Aorta (tissue), 5 donors: ENCODE measurements around the gene ZNF598. TPM values are rescaled to one million over a fixed set of nuclear protein-coding genes. Genes with fewer than 3 reads are reported as not detected.

Source experiments
- ATAC-seq: fragments of 200-7000 bp; cut with Tn5 transposase; one replicate; pipeline ENCODE4 v1.9.1; 2022; ENCODE audit warnings: moderate library complexity; ENCODE audit not compliant: low FRiP score
- DNase-seq, 2 donors: peaks; one replicate each; pipeline ENCODE4 v3.0.0-alpha.2; 2020
- H3K27ac ChIP-seq, 2 donors: one replicate each; pipeline ENCODE4 v1.5.1; 2013; ENCODE audit warnings: low read length in 2 of 2, mild to moderate bottlenecking in 2 of 2, moderate library complexity in 2 of 2, control low read depth in 1 of 2, inconsistent platforms in 1 of 2, low read depth in 1 of 2
- H3K27me3 ChIP-seq, 2 donors: one replicate each; pipeline ENCODE4 v1.6.1; 2013; ENCODE audit warnings: control low read depth in 1 of 2, low read length in 1 of 2, mild to moderate bottlenecking in 1 of 2, moderate library complexity in 1 of 2; ENCODE audit not compliant: insufficient read depth in 2 of 2, control insufficient read depth in 1 of 2
- H3K36me3 ChIP-seq, 2 donors: one replicate each; pipeline ENCODE4 v1.6.1; 2013; ENCODE audit warnings: control low read depth in 1 of 2, low read length in 1 of 2, mild to moderate bottlenecking in 1 of 2; ENCODE audit not compliant: insufficient read depth in 2 of 2, control insufficient read depth in 1 of 2
- H3K4me1 ChIP-seq, 2 donors: one replicate each; pipeline ENCODE4 v1.6.1; 2013; ENCODE audit warnings: low read length in 2 of 2, control low read depth in 1 of 2, mild to moderate bottlenecking in 1 of 2, moderate library complexity in 1 of 2; ENCODE audit not compliant: insufficient read depth in 2 of 2, control insufficient read depth in 1 of 2
- H3K4me3 ChIP-seq, 2 donors: one replicate each; pipeline ENCODE4 v1.5.1; 2013; ENCODE audit warnings: low read length in 2 of 2, control low read depth in 1 of 2, mild to moderate bottlenecking in 1 of 2
- H3K9me3 ChIP-seq: one replicate; pipeline ENCODE4 v1.6.1; 2013; ENCODE audit warnings: mild to moderate bottlenecking, low read length; ENCODE audit not compliant: control insufficient read depth
- WGBS, 2 donors: extraction: QIAGEN DNeasy Blood & Tissue Kit; methylation state at CpG; one replicate each; pipeline ENCODE4 v1.1.7; 2013; 5-methylcytosine and 5-hydroxymethylcytosine counted together
- intact Hi-C, 2 donors: fragments of 100-400 bp; cut with DNase I; formaldehyde crosslinking; loops; one replicate each; pipeline versions ENCODE4 v1.14.2 to v1.15.0; 2022
- polyA plus RNA-seq, 2 donors: library from polyadenylated mRNA; stranded (reverse); fragments of 200-250 nt; gene quantifications; one replicate each; pipeline ENCODE4 v1.2.3, GENCODE V29; 2013
- total RNA-seq, 2 donors: library from RNA; stranded (reverse); fragmentation: NEBNext Ultra II Directional; extraction: Animal tissue kit (Norgen Biotek cat#: 25700); gene quantifications; one replicate each; pipeline ENCODE4 v1.2.1, GENCODE V29; 2021
- donor health status: healthy with polysubstance abuse.
- donor health status: Bipolar disorder and iron deficiency.
- donor health status: DM: no; HTN: no; CAD: no.
- donor health status: DM: no; HTN: no; CAD: no.
- donor health status: DM: yes; HTN: yes; CAD: no.

Gene ZNF598
- total and polyA plus RNA-seq, 4 donors: 12.8 to 34.4 (median 32.0) TPM

DNA sequence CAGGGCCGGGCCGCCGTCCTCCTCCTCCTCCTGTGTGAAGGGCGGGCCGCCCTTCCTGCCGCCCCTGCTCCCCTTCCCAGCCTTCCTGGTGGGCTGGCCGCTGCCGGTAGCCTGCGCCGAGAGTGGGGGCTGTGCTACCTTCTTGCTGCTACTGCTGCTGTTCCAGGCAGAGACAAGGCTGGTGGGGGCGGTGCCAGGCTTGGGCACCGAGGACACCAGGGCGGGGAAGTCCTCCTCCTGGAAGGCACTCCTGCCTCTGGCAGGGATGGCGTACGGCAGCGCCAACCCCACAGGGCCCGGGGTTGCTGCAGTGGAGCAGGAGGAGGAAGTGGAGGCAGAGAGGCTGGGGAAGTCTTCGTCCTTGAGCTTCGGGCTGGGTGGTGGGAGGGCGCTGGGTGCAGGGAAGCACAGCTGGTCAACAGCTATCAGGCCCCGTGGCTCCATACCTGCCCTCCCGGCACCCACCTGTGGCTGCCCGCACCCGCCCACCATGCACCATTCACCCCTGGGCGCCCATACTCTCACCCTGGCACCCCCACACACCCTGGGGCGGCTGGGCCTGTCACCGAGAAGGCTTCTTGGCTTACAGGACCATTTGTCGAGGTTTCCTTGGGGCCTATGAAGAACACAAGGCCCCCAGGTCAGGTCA is 9.6 kb downstream of the ZNF598 start:
- no peaks in the 10 kb centered on the region for H3K4me1 ChIP-seq
- H3K27ac ChIP-seq: no peak overlapping the region
- H3K36me3 ChIP-seq: peaks cover 0 to 17% of the 10 kb centered on the region in 2 donors
- H3K9me3 ChIP-seq: no peaks in the 10 kb centered on the region
- H3K4me3 ChIP-seq: no peak overlapping the region
- ATAC-seq (no peak), DNase-seq (no peak)
- intact Hi-C loops: no loop called here
- no peaks in the 10 kb centered on the region for H3K27me3 ChIP-seq
- 88 to 90% methylated on average over 27 to 28 of the region's 28 CpGs for WGBS, 2 donors

DNA sequence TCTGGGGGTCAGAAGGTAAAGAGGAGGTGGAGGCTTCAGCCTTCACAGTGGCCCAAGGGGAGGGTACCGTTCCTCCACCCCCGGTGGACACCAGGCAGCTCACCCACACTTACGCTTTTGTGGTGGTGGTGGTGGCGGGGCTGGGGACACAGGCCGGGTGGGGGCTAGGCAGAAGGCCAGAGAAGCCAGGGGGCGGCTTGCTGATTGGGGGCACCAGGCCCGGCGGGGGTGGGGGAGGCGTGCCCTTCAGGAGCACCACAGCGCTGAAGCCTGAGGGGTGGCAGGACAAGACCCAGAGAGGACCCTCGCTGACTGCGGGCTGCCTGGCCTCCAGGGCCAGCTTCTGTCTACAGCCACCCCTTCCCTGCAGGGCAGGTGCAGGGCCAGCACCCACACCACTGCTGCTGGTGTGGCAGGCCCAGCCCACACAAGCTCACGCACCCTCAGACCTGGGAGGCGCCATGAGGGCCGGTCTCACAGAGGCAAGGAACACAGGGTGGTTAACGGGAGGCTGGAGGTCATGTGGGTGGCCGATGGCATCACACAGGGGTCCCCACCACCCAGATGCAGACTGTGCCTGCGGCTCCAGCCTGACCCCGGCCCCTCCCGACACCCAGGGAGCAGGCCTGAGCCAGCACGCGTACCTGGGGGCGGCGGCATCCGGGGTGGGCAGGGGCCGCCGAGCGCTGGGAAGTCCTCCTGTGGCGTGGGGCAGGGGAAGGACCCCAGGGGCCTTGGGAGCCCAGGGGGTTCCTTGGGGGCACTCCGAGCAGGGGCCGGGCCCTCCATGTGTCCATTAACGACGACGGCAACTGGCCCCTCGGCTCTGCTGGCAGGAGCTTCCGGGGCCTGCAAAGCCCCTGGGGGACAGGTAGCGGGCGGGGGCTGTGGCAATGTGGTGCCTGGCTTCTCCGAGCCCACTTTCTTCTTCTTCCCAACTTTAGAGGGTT is 10.5 kb downstream of the ZNF598 start:
- Histone ChIP-seq H3K36me3 (peaks cover 0 to 17% of the 10 kb centered on the region in 2 donors), H3K9me3 (no peaks in the 10 kb centered on the region), H3K4me3 (no peak overlapping the region), H3K4me1 (no peaks in the 10 kb centered on the region), H3K27me3 (no peaks in the 10 kb centered on the region), H3K27ac (no peak overlapping the region)
- DNase-seq: no peak
- WGBS, 2 donors: 92 to 93% methylated on average over 35 to 39 of the region's 39 CpGs
- ATAC-seq: no peak
- intact Hi-C loops: no loop called here

DNA sequence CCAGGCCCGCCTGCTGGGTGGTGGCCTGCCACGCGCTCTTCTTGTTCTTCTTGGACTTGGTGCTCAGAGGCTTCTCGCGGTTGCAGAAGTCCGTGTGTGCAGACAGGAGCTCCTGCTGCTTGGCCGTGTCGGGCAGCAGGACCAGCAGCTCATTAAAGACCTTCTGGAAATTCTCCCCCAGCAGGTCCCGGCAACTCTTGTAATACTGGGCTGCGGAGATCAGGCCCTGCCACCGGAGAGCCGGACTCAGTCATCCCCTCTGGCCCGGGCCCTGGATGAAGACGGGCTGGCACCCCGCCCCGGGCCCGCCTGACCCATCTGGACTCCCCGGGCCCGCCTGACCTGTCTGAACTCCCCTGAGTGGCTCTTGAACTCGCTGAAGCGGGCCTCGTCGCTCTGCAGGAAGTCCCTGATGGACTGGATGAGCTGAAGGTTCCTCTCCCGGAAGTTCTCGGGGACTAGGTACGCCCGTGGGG is 11.2 kb downstream of the ZNF598 start:
- DNase-seq (no peak), ATAC-seq (no peak)
- Histone ChIP-seq H3K4me1 (no peaks in the 10 kb centered on the region), H3K4me3 (no peak overlapping the region), H3K27me3 (no peaks in the 10 kb centered on the region), H3K36me3 (peaks cover 0 to 17% of the 10 kb centered on the region in 2 donors), H3K27ac (no peak overlapping the region), H3K9me3 (no peaks in the 10 kb centered on the region)
- WGBS, 2 donors: 93 to 94% methylated on average over 26 to 27 of the region's 27 CpGs
- intact Hi-C loops: no loop called here

DNA sequence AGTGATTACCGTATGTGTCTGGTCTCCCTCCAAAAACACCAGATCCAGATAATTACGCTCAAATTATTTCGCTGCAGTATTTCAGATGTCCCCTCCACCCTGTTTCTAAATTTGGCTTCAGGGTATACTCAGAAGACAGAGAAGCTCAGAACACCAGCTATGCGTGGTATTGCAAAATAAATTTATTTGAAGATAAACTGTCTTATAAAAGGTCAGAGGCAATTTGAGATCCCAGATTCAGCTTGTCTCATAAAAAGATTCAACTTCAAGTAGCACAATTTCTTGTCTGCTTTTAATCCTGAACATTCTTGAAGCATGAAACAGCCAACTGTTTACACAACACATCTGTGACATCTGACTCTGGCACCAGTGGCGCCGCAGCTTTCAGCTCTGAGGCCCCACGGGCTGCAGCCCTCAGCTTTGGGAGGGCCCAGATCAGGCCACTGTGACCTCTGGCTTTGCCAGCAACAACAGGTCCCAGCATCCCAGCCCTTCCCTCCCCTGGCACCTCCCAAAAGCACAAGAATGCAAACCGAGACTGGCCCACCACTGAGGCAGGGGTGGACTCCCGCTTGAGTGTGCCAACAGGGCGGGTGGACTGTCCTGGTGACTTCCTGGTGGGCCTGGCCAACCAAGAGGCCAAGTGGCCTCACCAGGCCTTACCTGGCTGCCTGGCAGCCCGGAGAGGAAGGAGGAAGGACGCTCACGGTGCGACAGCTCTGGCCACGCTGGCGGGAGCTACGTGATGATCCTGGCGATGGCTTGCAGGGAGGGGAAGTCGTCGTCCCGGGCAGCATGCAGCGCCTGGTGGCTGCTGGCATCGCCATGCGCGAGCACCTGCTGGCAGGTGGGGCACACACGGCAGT is 11.9 kb downstream of the ZNF598 start:
- DNase-seq (no peak), ATAC-seq (no peak)
- intact Hi-C loops: no loop called here
- H3K4me3 ChIP-seq: no peak overlapping the region
- no peaks in the 10 kb centered on the region for H3K9me3 ChIP-seq
- peaks cover 0 to 17% of the 10 kb centered on the region in 2 donors for H3K36me3 ChIP-seq
- no peaks in the 10 kb centered on the region for H3K4me1 ChIP-seq
- H3K27me3 ChIP-seq: no peaks in the 10 kb centered on the region
- H3K27ac ChIP-seq: no peak overlapping the region
- WGBS, 2 donors: 85 to 87% methylated on average over 23 to 26 of the region's 26 CpGs

DNA sequence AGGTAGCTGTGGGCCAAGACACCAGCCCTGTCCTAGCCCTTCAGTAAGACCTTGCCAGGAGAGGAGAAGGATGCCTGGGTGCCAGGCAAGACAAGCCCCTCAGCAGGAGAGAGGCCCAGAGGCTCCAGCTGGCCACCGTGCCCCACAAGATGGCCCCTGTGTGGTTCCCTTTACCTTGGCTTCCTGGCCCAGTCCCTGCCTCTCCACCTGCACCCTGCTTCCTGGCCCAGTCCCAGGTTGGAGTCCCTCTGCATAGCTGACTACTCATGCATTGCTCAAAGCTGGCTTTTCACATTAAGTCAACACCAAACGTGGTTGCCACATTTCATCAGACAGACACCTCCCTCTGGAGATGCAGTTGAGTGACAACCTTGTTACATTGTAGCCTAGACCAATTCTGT is 15.9 kb downstream of the ZNF598 start:
- 51 to 52% methylated on average over 2 of the region's 2 CpGs for WGBS, 2 donors
- no peak overlapping the region for H3K27ac ChIP-seq
- ATAC-seq: no peak
- H3K27me3 ChIP-seq: no peaks in the 10 kb centered on the region
- no peak for DNase-seq
- no peak overlapping the region for H3K4me3 ChIP-seq
- no peaks in the 10 kb centered on the region for H3K9me3 ChIP-seq
- H3K36me3 ChIP-seq: peaks cover 0 to 2% of the 10 kb centered on the region in 2 donors
- intact Hi-C loops: no loop called here
- no peaks in the 10 kb centered on the region for H3K4me1 ChIP-seq

DNA sequence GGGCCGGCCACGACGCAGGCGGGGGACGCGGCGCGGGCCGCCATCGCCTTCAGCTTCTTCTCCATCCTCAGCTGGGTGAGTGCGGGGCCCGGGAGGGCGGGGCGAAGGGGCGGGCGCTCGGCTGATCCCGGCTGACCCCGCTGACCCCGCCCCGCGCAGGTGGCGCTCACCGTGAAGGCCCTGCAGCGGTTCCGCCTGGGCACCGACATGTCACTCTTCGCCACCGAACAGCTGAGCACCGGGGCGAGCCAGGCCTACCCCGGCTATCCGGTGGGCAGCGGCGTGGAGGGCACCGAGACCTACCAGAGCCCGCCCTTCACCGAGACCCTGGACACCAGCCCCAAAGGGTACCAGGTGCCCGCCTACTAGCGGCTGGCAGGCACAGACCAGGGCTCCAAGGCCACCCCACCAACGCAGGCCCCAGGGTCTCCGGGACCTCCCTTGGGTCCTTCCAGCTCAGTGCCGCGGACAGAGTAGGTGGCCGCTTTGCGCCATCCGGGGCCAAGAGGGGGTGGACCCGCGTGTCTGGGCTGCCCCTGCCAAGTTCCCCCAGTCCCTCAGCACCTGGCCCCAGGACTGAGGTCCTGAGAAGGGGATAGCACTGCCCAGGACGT is 16.8 kb downstream of the ZNF598 start:
- Histone ChIP-seq H3K27me3 (no peaks in the 10 kb centered on the region), H3K4me1 (no peaks in the 10 kb centered on the region), H3K36me3 (no peaks in the 10 kb centered on the region), H3K27ac (no peak overlapping the region), H3K4me3 (no peak overlapping the region), H3K9me3 (no peaks in the 10 kb centered on the region)
- WGBS, 2 donors: 40 to 41% methylated on average over 46 to 50 of the region's 50 CpGs
- DNase-seq (no peak), ATAC-seq (peak; percentile 19)
- intact Hi-C loops: no loop called here

DNA sequence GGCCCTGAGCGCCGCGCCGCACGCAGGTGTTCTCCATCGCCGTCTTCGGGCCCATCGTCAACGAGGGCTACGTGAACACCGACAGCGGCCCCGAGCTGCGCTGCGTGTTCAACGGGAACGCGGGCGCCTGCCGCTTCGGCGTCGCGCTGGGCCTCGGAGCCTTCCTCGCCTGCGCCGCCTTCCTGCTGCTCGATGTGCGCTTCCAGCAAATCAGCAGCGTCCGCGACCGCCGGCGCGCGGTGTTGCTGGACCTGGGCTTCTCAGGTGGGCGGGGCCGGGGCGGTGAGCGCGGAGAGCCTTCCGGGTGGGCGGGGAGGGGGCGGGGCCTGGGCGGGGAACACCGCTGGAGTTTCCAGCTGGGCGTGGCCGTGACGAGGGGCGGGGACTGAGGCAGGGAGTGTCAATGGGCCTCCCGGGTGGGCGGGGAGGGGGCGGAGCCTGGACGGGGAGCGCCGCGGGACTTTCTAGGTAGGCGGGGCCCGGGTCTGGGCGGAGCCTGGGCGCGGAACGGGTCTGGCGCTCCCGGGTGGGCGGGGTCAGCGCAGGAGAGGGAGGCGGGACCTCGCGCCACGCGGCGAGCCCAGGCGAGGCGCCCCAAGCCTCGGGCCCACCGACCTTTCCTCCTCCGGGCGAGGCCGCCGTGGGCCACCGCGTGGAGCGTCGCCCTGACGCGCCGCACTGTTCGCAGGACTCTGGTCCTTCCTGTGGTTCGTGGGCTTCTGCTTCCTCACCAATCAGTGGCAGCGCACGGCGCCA is 17.5 kb downstream of the ZNF598 start:
- ATAC-seq (peak; percentile 91), DNase-seq (peak; percentile 98)
- H3K4me1 ChIP-seq: no peaks in the 10 kb centered on the region
- no peaks in the 10 kb centered on the region for H3K27me3 ChIP-seq
- H3K36me3 ChIP-seq: no peaks in the 10 kb centered on the region
- 3% methylated on average over 49 to 96 of the region's 96 CpGs for WGBS, 2 donors
- no peak overlapping the region for H3K27ac ChIP-seq
- intact Hi-C loops: no loop called here
- H3K9me3 ChIP-seq: no peaks in the 10 kb centered on the region
- no peak overlapping the region for H3K4me3 ChIP-seq
